OCI-LY1 (cell line): ENCODE measurements around the gene CACNG5.

Experiments used
- H2AFZ ChIP-seq: fragments of 200-600 bp; sonication (generic), shearing (Covaris generic); 2 replicates; pipeline ENCODE4 v1.6.0; 2014; ENCODE audit warnings: antibody characterized with exemption, mild to moderate bottlenecking, low read length
- H3F3A ChIP-seq: fragments of 200-600 bp; sonication (generic), shearing (Covaris generic); 2 replicates; pipeline ENCODE4 v1.6.0; 2014; ENCODE audit warnings: mild to moderate bottlenecking, antibody characterized with exemption, low read length, moderate library complexity; ENCODE audit not compliant: insufficient read depth
- H3K27ac ChIP-seq: fragments of 200-600 bp; sonication (generic); 2 replicates; pipeline ENCODE4 v1.5.1; 2014; ENCODE audit warnings: low read length, mixed run types, mild to moderate bottlenecking, low read depth; ENCODE audit not compliant: poor library complexity, severe bottlenecking
- H3K27me3 ChIP-seq: fragments of 200-600 bp; sonication (generic); 2 replicates; pipeline ENCODE4 v1.6.0; 2014; ENCODE audit warnings: antibody characterized with exemption, mild to moderate bottlenecking, low read length, moderate library complexity; ENCODE audit not compliant: insufficient read depth
- H3K36me3 ChIP-seq: fragments of 200-600 bp; sonication (generic); 2 replicates; pipeline ENCODE4 v1.6.1; 2014; ENCODE audit warnings: mild to moderate bottlenecking, antibody characterized with exemption, low read length, moderate library complexity, mixed read lengths; ENCODE audit not compliant: insufficient read depth
- H3K4me1 ChIP-seq: fragments of 200-600 bp; sonication (generic); 2 replicates; pipeline ENCODE4 v1.5.1; 2014; ENCODE audit warnings: mild to moderate bottlenecking, low read length, moderate library complexity; ENCODE audit not compliant: insufficient read depth, severe bottlenecking
- H3K4me2 ChIP-seq: fragments of 200-600 bp; sonication (generic), shearing (Covaris generic); 2 replicates; pipeline ENCODE4 v1.6.1; 2014; ENCODE audit warnings: low read length
- H3K4me3 ChIP-seq: fragments of 200-600 bp; sonication (generic); 2 replicates; pipeline ENCODE4 v1.5.1; 2014; ENCODE audit warnings: low read length, low read depth, mild to moderate bottlenecking, mixed read lengths; ENCODE audit not compliant: poor library complexity, severe bottlenecking
- H3K79me2 ChIP-seq: fragments of 200-600 bp; shearing (Covaris generic); 2 replicates; pipeline ENCODE4 v1.6.1; 2016; ENCODE audit warnings: mixed run types, low read length, mixed read lengths; ENCODE audit not compliant: insufficient read depth
- H3K9ac ChIP-seq: fragments of 200-600 bp; sonication (generic), shearing (Covaris generic); 2 replicates; pipeline ENCODE4 v1.6.1; 2014; ENCODE audit warnings: mild to moderate bottlenecking, low read length, mixed read lengths
- H3K9me2 ChIP-seq: fragments of 200-600 bp; sonication (generic), shearing (Covaris generic); 2 replicates; pipeline ENCODE4 v1.6.1; 2014; ENCODE audit warnings: low read depth, mild to moderate bottlenecking, low read length, mixed read lengths
- H3K9me3 ChIP-seq: fragments of 200-600 bp; shearing (Covaris generic); 2 replicates; pipeline ENCODE4 v1.6.1; 2014; ENCODE audit warnings: low read length, mixed read lengths
- H4K20me1 ChIP-seq: fragments of 200-600 bp; sonication (generic), shearing (Covaris generic); 2 replicates; pipeline ENCODE4 v1.6.0; 2016; ENCODE audit warnings: mild to moderate bottlenecking, low read length; ENCODE audit not compliant: insufficient read depth
- EZH2 ChIP-seq: fragments of 200-600 bp; sonication (generic), shearing (Covaris generic); IDR thresholded peaks from 2 replicates; pipeline ENCODE4 v1.8.0; 2017; ENCODE audit warnings: borderline replicate concordance, mixed run types, mild to moderate bottlenecking, antibody characterized with exemption, low read length, moderate library complexity, mixed read lengths
- TF ChIP-seq, protein P1 (sequence below): fragments of 200-600 bp; sonication (generic), shearing (Covaris generic); IDR thresholded peaks from 2 replicates; pipeline ENCODE4 v1.5.1; 2017; ENCODE audit warnings: mild to moderate bottlenecking, antibody characterized with exemption, low read length, moderate library complexity, mixed read lengths

The CACNG5 gene

GRCh38 chr17:66850692-66851091 is 15.8 kb downstream of the CACNG5 start:
- Histone ChIP-seq H3K4me1 (no peaks in the 10 kb centered on the region), H3K36me3 (peaks cover 4% of the 10 kb centered on the region; the same call in 1 of the 2 replicates), H3K79me2 (no peaks in the 10 kb centered on the region), H3K9me2 (no peaks in the 10 kb centered on the region), H2AFZ (no peak overlapping the region), H3K27ac (no peak overlapping the region), H3K9me3 (peaks cover 11% of the 10 kb centered on the region), H3K4me3 (no peak overlapping the region), H3F3A (no peaks in the 10 kb centered on the region), H4K20me1 (no peaks in the 10 kb centered on the region), H3K27me3 (no peaks in the 10 kb centered on the region; the same call in 1 of the 2 replicates), H3K9ac (no peak overlapping the region), H3K4me2 (no peak overlapping the region)
- TF ChIP-seq, protein P1, sequence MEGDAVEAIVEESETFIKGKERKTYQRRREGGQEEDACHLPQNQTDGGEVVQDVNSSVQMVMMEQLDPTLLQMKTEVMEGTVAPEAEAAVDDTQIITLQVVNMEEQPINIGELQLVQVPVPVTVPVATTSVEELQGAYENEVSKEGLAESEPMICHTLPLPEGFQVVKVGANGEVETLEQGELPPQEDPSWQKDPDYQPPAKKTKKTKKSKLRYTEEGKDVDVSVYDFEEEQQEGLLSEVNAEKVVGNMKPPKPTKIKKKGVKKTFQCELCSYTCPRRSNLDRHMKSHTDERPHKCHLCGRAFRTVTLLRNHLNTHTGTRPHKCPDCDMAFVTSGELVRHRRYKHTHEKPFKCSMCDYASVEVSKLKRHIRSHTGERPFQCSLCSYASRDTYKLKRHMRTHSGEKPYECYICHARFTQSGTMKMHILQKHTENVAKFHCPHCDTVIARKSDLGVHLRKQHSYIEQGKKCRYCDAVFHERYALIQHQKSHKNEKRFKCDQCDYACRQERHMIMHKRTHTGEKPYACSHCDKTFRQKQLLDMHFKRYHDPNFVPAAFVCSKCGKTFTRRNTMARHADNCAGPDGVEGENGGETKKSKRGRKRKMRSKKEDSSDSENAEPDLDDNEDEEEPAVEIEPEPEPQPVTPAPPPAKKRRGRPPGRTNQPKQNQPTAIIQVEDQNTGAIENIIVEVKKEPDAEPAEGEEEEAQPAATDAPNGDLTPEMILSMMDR = no peak
- TF ChIP-seq EZH2 = no peak

DNA sequence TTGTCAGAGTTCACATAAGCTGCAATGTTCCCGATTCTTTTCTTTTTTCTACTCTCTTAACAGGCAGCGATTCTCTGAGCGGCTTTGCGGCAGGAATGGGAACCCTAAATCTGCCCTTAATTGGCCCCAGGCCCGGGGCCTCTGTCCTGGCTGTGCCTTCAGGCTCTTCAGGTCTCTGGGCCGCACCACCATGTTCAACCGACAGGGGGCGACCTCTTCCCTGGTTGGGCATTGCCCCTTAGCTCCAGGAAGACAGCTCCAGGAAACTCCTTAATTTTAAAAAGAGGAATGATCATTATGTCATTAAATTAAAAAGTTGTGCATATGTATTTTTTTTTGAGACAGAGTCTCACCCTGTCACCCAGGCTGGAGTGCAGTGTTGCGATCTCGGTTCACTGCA is 20.3 kb downstream of the CACNG5 start:
- H3K9ac ChIP-seq = no peak overlapping the region
- no peaks in the 10 kb centered on the region for H3K4me1 ChIP-seq
- no peaks in the 10 kb centered on the region; the same call in 1 of the 2 replicates for H3K27me3 ChIP-seq
- H3K36me3 ChIP-seq = no peaks in the 10 kb centered on the region
- no peaks in the 10 kb centered on the region for H3K9me3 ChIP-seq
- H3K4me2 ChIP-seq = no peak overlapping the region
- H3K27ac ChIP-seq = no peak overlapping the region
- H4K20me1 ChIP-seq = no peaks in the 10 kb centered on the region
- H3F3A ChIP-seq = no peaks in the 10 kb centered on the region
- H3K79me2 ChIP-seq = no peaks in the 10 kb centered on the region
- H3K9me2 ChIP-seq = no peaks in the 10 kb centered on the region
- TF ChIP-seq, protein P1 = peak; percentile 64
- TF ChIP-seq EZH2 = no peak
- no peak overlapping the region for H2AFZ ChIP-seq
- H3K4me3 ChIP-seq = no peak overlapping the region

GRCh38 chr17:66858226-66859083 is 23.5 kb downstream of the CACNG5 start:
- no peaks in the 10 kb centered on the region for H3K79me2 ChIP-seq
- H3K9me3 ChIP-seq = no peaks in the 10 kb centered on the region
- H3F3A ChIP-seq = no peaks in the 10 kb centered on the region
- H3K9ac ChIP-seq = no peak overlapping the region
- no peaks in the 10 kb centered on the region for H3K36me3 ChIP-seq
- no peaks in the 10 kb centered on the region for H3K27me3 ChIP-seq
- H3K4me1 ChIP-seq = no peaks in the 10 kb centered on the region
- H3K9me2 ChIP-seq = no peaks in the 10 kb centered on the region
- no peak overlapping the region for H3K27ac ChIP-seq
- TF ChIP-seq EZH2 = no peak
- TF ChIP-seq, protein P1 = no peak
- no peak overlapping the region for H3K4me3 ChIP-seq
- H3K4me2 ChIP-seq = no peak overlapping the region
- H2AFZ ChIP-seq = no peak overlapping the region
- no peaks in the 10 kb centered on the region for H4K20me1 ChIP-seq
